HG03097 (cell line): ENCODE data around the gene SLC35F4.
"Not testable (repeated sequence)": the region's sequence is repeated elsewhere in the genome, so short reads cannot be mapped to it uniquely, and the experiment has no call there.

Experiments used
- ATAC-seq: cut with Tn5 transposase; IDR thresholded peaks from one replicate; pipeline ENCODE4 v1.9.1; 2021; ENCODE audit not compliant: unreplicated experiment, low FRiP score

The SLC35F4 gene

GRCh38 chr14:57812741-57813140 is 53.2 kb downstream of the SLC35F4 start:
- no peak for ATAC-seq

DNA sequence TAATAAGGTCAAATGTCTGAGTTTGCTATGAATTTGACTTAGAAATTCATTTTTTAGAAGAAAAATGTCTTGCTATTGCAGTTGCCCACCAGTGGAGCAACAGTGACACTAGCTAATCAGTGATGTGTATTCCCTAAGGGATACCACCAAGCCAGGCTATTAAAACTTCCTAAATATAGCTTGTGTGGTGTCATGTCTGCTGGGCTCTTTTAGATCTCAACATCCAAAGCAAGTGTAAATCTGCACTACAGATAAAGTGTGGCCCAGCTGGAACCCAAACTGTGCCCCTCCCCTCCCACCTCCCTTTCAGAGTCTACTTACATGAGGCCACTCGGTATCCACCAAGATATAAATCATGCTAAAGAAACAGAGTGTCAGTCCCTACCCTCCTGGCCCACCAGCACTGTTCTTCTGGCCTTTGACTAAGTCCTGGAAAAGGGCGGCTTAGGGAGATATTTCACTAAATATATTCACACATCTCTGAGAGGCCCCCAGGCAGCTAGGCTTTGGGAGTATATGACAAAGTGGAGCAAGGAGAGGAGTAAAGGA is 53.8 kb downstream of the SLC35F4 start:
- ATAC-seq, result no peak

GRCh38 chr14:57809808-57810207 is 56.1 kb downstream of the SLC35F4 start:
- no peak for ATAC-seq

DNA sequence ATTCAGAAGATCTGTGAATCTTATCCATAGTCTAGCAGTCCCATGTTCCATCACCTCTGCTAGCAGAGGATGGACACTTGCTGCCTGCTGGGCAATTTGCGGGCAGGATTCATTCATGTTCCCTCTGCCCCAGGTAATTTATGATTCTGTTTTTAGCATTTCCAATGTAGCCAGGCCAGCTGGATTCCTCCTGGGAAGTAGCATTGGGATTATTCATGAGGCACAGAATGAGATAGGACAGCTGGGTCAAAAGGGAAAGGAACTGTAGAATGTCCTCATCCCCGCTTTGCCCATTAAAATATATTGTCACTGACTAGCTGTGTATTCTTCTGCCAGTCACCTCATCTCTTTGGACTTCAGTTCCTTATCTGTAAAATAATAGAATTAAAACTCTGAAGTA is 68.7 kb downstream of the SLC35F4 start:
- ATAC-seq, result no peak

DNA sequence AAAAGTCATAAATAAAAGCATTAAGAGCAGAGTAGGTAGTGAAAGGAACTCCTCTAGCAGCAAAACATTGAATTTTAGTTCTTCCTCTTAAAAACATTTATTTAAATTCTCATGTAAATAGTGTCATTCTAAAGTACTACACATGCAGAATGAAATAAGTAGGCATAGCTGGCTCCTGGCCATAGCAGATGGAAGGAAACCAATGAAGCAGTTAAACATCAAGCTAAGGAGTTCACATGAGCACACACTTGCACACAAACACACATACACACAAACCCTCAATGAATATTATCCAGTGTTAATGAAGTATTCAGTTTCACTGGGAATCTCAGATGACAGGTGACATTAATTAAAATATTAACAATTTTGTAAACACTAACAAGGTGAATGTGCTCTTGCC is 69.3 kb downstream of the SLC35F4 start:
- no peak for ATAC-seq

GRCh38 chr14:57785058-57785457 is 80.8 kb downstream of the SLC35F4 start:
- no peak for ATAC-seq

- no peak for ATAC-seq
Measured at GRCh38 chr14:57771801-57772200, 94.1 kb downstream of the SLC35F4 start.

GRCh38 chr14:57769863-57770523 is 95.9 kb downstream of the SLC35F4 start:
- ATAC-seq, result no peak

DNA sequence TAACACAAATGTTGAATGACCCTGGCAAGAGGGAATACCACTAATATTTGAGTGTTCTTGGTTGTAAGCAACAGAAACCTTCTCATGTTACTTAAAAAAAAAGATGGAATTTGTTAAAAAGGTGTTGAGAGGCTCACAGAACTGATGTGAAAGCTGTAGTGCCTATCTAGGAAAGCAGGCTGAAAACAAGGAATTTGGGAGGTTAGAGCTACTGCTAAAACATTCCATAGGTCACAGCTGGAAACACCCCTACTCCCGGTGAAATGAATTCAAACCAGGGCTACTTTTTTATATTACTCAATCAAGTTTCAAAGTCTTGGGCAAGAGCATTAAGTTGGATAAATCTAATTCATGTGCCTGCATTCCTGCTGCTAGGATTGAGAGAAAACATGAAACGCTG is 104.1 kb downstream of the SLC35F4 start:
- ATAC-seq, result no peak

- no peak for ATAC-seq
Measured at GRCh38 chr14:57760896-57761295, 105.0 kb downstream of the SLC35F4 start.

DNA sequence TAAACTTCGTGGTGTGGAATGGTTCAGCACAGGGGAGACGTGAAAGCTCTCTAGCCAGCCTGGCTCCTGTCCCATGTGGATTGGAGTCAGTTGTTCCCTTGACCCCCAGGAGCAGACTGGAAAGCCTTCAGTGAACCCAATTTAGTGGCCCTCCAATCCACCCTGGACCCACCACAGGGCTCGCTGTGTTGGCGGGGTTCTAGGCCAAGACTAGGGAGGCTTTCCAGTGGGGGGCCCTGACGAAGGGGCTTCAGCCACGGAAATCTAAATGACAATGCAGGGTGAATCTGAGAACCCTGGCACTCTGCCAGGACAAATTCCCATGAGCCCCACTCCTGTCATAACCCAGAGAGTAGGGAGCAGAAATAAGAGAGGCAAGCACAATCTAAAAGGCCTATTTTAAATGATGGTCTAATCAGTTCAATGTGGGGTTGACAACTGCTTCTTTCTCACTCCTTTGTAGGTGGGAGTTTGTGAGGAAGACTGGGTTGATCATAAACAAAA is 110.8 kb downstream of the SLC35F4 start:
- no peak for ATAC-seq

GRCh38 chr14:57754527-57754926 is 111.4 kb downstream of the SLC35F4 start:
- no peak for ATAC-seq

GRCh38 chr14:57753821-57754220 is 112.1 kb downstream of the SLC35F4 start:
- ATAC-seq, result no peak

- not testable (repeated sequence) for ATAC-seq
Measured at GRCh38 chr14:57752142-57752695, 113.7 kb downstream of the SLC35F4 start.

DNA sequence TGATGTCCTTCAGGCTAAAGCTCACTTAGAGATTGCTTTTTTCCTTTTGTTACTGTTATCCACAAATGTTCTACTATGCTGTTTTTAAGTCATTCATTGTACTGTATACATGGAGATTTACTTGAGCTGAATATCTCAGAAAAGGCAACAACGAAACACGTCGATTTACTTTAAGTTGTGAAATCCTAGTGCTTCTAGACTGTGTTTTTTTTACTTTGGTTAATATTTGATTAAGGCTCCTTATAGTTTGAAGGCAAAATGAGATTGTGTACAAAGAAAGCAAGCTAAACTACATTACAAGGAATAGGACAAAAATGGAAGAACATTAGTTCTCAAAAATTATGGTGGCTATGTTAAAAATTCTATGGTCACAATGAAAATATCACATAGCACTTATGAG is 114.5 kb downstream of the SLC35F4 start:
- no peak for ATAC-seq

DNA sequence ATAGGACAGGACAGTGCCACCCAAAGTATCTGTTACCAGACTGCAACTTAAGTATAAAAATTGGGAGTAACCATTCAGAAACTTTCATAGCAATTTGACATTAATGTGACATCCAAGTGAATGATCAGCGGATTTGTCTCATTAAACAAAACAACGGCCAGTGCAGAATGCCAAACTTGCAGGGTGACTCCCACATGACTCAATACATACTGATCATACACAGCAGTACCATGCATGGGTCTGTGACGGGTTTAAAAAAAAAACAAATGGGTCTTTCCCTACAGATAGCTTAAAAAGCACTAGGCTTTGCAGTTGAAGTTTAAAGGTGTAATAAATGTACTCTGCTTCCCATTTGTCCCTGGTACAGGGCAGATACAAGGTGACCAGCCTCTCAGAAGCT is 116.6 kb downstream of the SLC35F4 start:
- ATAC-seq, result no peak

DNA sequence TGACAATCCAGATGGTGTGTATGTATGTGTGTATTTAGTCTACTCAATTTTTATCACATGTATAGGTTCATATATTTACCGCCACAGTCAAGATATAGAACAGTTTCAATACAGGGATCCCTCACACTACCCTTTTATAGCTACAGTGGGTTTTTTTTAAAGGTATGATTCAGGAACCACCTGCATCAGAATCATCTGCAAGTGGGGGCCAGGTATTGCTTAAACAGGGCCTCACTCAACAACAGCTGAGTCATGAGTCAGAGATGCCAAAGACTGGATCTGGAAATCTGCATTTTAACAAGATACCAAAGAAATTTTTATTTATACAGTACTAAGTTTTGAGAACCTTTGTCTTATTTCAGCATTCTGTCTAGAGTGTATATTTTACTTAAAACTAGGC is 117.6 kb downstream of the SLC35F4 start:
- no peak for ATAC-seq

DNA sequence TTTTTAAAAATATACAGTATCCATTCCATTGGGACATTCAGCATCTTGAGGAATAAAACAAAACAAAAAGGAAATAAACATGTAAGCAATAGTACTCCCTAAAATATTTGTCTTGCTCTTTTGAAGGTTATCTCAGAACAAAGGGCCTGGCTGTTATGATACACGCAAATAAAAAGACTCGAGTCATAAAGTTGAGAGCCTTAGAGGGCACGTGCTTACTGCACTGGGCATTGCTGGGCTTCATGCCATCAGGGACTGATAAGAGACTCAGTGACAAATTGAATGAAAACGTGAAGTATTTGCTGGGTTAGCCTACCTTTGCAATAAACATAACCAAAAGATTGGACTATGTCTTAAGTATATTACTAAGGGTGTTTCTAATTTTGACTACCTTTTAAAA is 118.9 kb downstream of the SLC35F4 start:
- ATAC-seq, result no peak

DNA sequence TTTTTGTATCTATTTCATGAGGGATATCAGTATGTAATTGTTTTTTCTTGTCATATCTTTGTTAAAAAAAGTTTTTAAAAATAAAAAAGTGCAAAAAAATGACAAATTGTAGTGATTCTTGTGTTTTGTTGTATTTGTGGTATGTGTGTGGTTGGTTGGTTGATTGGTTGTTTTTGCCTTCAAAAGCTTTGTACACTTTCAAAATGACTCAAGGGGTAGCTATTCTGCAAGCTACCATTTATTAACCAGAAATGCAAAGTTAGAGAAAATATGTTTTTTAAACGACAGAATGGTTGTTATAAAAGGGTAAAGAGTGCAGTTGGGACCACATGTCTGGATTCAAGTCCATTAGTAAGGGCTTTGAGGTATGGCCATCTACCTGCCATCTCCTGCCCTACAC is 119.3 kb downstream of the SLC35F4 start:
- ATAC-seq, result no peak

DNA sequence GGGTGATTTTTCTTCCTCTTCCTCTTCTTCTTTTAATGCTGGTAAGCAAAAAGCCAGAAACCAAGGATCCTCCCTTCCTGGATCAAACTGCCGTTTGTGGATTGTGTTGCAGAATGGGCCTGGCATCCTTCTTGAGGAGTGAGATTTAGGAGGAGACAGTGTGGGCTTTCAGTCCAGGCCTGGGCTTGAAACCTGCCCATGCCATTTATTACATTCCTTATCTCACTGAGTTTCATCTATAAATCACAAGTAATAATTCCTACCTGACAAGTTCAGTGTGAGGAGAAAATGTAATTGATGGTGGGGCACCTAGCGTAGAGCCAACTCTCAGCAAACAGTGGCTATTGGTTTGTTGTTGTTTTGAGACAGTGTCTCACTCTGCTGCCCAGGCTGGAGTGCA is 126.4 kb downstream of the SLC35F4 start:
- ATAC-seq, result no peak

DNA sequence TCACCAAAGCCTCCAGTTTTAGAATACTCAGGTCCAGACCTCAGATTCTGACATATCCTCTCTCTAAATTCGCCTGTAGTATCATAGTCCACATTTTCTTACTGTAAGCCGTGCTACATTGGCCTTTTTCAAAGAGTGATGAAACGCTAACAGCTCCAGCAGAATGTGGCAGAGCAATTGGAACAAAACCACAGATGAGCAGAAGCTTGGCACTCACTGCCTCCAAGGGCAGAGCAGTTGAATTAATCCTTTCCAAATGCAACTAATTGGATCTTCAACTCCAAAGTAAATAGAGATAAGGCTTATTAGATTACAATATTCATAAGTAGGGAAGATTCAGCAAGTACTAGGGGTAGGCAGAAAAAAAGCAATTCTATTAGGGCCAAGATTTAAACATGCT is 128.3 kb downstream of the SLC35F4 start:
- ATAC-seq, result no peak

DNA sequence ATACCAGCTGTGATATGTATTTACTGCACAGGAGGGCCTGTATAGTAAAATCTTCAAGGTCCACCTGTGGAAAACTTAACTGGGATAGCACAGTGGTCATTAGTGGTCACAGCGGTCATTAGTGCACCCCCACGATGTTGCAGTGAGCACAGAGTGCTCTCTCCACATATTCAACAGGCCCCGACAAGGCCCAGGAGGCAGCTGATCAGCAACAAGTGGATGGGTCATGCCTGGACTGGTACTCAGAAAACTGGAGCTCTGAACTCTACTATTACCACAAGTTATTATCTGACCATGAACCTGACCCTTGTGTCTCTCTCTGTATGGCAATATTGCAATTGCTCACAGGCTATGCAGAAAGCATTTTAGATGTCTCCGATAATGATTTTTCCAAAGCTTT is 129.5 kb downstream of the SLC35F4 start:
- no peak for ATAC-seq
